Fibroblast of lung (primary cell): Measurements from ENCODE around the gene BCL2. TPM values are rescaled to one million over a fixed set of nuclear protein-coding genes. Genes with fewer than 3 reads are reported as not detected.

ENCODE experiments used
- DNase-seq, 2 donors: peaks; one replicate each; pipeline versions ENCODE4 v3.0.0 to v3.0.0-alpha.2; 2010; ENCODE audit warnings: low read depth in 2 of 2
- H2AFZ ChIP-seq: 2 replicates; pipeline ENCODE4 v1.5.1; 2012; ENCODE audit warnings: low read length, control low read depth, inconsistent platforms
- H3K27ac ChIP-seq: 2 replicates; pipeline ENCODE4 v1.5.1; 2011; ENCODE audit warnings: low read length, control low read depth; ENCODE audit not compliant: insufficient read depth
- H3K27me3 ChIP-seq: 2 replicates; pipeline ENCODE4 v1.5.1; 2011; ENCODE audit warnings: mild to moderate bottlenecking, low read length; ENCODE audit not compliant: control insufficient read depth, insufficient read depth
- H3K36me3 ChIP-seq: 2 replicates; pipeline ENCODE4 v1.5.1; 2011; ENCODE audit warnings: low read length; ENCODE audit not compliant: control insufficient read depth, insufficient read depth
- H3K4me1 ChIP-seq: 2 replicates; pipeline ENCODE4 v1.5.1; 2011; ENCODE audit warnings: low read length; ENCODE audit not compliant: control insufficient read depth, insufficient read depth; ENCODE audit errors: extremely low read depth
- H3K4me2 ChIP-seq: 2 replicates; pipeline ENCODE4 v1.5.1; 2011; ENCODE audit warnings: low read length, control low read depth; ENCODE audit not compliant: insufficient read depth; ENCODE audit errors: extremely low read depth
- H3K4me3 ChIP-seq, 4 experiments: fragments of 200-600 bp in 1 of 4; sonication (generic) in 1 of 4; replicated peaks in 1 of 4; 2 replicates each; pipeline ENCODE4 v1.5.1; 2011 to 2016; ENCODE audit warnings: low read length in 4 of 4, low read depth in 3 of 4, mild to moderate bottlenecking in 3 of 4, control low read depth in 2 of 4, inconsistent platforms in 1 of 4, mixed read lengths in 1 of 4; ENCODE audit not compliant: insufficient read depth in 1 of 4; ENCODE audit errors: control extremely low read depth in 1 of 4
- H3K79me2 ChIP-seq: 2 replicates; pipeline ENCODE4 v1.5.1; 2012; ENCODE audit warnings: mild to moderate bottlenecking, low read length, inconsistent platforms; ENCODE audit not compliant: control insufficient read depth, insufficient read depth
- H3K9ac ChIP-seq: 2 replicates; pipeline ENCODE4 v1.5.1; 2011; ENCODE audit warnings: mild to moderate bottlenecking, low read length, control low read depth; ENCODE audit not compliant: insufficient read depth
- H3K9me3 ChIP-seq: 2 replicates; pipeline ENCODE4 v1.5.1; 2012; ENCODE audit warnings: low read depth, low read length; ENCODE audit not compliant: control insufficient read depth, insufficient read depth
- H4K20me1 ChIP-seq: 2 replicates; pipeline ENCODE4 v1.5.1; 2011; ENCODE audit warnings: low read length; ENCODE audit not compliant: control insufficient read depth, insufficient read depth; ENCODE audit errors: extremely low read depth
- EZH2 ChIP-seq: IDR thresholded peaks from 2 replicates; pipeline ENCODE4 v1.5.1; 2012; ENCODE audit warnings: low read length, control low read depth, mild to moderate bottlenecking; ENCODE audit errors: missing control alignments
- polyA plus RNA-seq, 2 donors: library from polyadenylated mRNA; depleted of rRNA in 1 of 2; stranded (reverse) in 1 of 2; unstranded in 1 of 2; fragments of >200 nt; gene quantifications; 2 replicates each; pipeline ENCODE4 v1.2.1, GENCODE V29; 2011 to 2012; ENCODE audit warnings: missing spikeins in 1 of 2
- total RNA-seq: library from RNA; depleted of rRNA; stranded (reverse); fragments of >200 nt; gene quantifications from 2 replicates; pipeline ENCODE4 v1.2.1, GENCODE V29; 2014
- TF ChIP-seq, protein P1 (sequence below), 2 donors: IDR thresholded peaks in 1 of 2; conservative IDR thresholded peaks in 1 of 2; 1 replicate in 1 of 2; 2 replicates in 1 of 2; pipeline ENCODE4 v1.5.1; 2011 to 2012; ENCODE audit warnings: low read length in 2 of 2, control low read depth in 1 of 2, inconsistent platforms in 1 of 2, low read depth in 1 of 2, mild to moderate bottlenecking in 1 of 2

BCL2 gene
- total and polyA plus RNA-seq, 2 donors (not counting 1 experiment from before 2014, with no cell fraction given), result 1.5 to 3.6 TPM

DNA sequence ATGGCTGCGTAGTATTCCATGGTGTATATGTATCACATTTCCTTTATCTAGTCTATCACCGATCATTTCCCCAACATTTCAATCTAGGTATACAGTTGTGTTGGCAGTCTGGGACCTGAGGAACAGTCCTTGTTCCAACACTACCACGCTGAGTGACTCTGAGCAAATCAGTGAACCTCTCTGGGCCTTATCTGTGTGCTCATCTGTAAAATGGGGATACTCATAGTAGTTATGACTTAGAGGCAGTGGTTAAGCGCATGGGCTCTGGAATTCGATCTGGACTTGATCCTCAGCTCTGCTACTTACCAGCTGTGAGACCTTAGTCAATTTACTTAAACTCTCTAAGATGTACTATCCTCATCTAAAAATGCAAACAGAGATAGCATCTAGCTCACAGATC, 85.1 kb downstream of the BCL2 start:
- TF ChIP-seq EZH2, result no peak
- TF ChIP-seq, protein P1, sequence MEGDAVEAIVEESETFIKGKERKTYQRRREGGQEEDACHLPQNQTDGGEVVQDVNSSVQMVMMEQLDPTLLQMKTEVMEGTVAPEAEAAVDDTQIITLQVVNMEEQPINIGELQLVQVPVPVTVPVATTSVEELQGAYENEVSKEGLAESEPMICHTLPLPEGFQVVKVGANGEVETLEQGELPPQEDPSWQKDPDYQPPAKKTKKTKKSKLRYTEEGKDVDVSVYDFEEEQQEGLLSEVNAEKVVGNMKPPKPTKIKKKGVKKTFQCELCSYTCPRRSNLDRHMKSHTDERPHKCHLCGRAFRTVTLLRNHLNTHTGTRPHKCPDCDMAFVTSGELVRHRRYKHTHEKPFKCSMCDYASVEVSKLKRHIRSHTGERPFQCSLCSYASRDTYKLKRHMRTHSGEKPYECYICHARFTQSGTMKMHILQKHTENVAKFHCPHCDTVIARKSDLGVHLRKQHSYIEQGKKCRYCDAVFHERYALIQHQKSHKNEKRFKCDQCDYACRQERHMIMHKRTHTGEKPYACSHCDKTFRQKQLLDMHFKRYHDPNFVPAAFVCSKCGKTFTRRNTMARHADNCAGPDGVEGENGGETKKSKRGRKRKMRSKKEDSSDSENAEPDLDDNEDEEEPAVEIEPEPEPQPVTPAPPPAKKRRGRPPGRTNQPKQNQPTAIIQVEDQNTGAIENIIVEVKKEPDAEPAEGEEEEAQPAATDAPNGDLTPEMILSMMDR (conservative IDR thresholded peaks at IDR 0.05 in 1 of 2, IDR thresholded peaks at IDR 0.05 in 1 of 2; ENCODE audit: low read depth in 1 of 2, low read length in 2 of 2), result no peak
- no peaks in the 10 kb centered on the region for H4K20me1 ChIP-seq
- H3K9ac ChIP-seq, result no peak overlapping the region
- no peak overlapping the region for H2AFZ ChIP-seq
- no peaks in the 10 kb centered on the region for H3K9me3 ChIP-seq
- no peak for DNase-seq
- peaks cover 9% of the 10 kb centered on the region for H3K4me1 ChIP-seq
- no peak overlapping the region for H3K27ac ChIP-seq
- no peak overlapping the region for H3K4me3 ChIP-seq
- H3K4me2 ChIP-seq, result no peak overlapping the region
- no peaks in the 10 kb centered on the region for H3K79me2 ChIP-seq
- H3K27me3 ChIP-seq, result no peaks in the 10 kb centered on the region
- no peaks in the 10 kb centered on the region for H3K36me3 ChIP-seq

DNA sequence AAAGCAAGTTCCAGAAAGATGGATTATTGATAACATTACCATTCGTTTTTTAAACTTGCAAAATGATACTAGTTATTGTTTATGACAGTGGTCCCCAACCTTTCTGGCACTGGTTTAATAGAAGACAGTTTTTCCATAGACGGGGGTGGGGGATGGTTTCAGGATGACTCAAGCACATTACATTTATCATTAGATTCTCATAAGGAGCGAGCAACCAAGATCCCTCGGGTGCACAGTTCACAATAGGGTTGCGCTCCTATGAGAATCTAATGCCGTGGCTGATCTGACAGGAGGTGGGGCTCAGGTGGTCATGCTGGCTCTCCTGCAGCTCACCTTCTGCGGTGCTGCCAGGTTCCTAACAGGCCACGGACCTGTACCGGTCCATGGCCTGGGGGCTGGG, 86.2 kb downstream of the BCL2 start:
- TF ChIP-seq, protein P1 (conservative IDR thresholded peaks at IDR 0.05 in 1 of 2, IDR thresholded peaks at IDR 0.05 in 1 of 2; ENCODE audit: low read depth in 1 of 2, low read length in 2 of 2), result no peak
- TF ChIP-seq EZH2, result no peak
- no peak overlapping the region for H3K9ac ChIP-seq
- H4K20me1 ChIP-seq, result no peaks in the 10 kb centered on the region
- H3K9me3 ChIP-seq, result no peaks in the 10 kb centered on the region
- no peaks in the 10 kb centered on the region for H3K79me2 ChIP-seq
- H3K4me3 ChIP-seq, result no peak overlapping the region
- H3K27me3 ChIP-seq, result no peaks in the 10 kb centered on the region
- H2AFZ ChIP-seq, result no peak overlapping the region
- peaks cover 6% of the 10 kb centered on the region for H3K4me1 ChIP-seq
- DNase-seq, result no peak
- H3K36me3 ChIP-seq, result no peaks in the 10 kb centered on the region
- no peak overlapping the region for H3K27ac ChIP-seq
- H3K4me2 ChIP-seq, result no peak overlapping the region

DNA sequence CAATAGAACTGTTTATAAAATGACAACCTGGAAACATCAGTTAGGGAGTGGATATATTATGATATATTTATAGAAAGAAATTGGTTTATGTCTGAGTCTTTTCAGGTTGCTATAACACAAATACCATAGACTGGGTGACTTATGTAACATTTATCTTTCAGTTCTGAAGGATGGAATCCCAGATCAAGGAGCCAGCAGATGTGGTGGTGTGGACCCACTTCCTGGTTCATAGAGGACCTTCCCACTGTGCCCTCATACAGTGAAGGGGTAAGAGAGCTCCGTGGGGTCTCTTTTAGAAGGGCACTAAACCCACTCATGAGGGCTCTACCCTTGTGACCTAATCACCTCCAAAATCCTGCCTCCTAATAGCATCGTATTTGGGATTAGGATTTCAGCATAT, 86.7 kb downstream of the BCL2 start:
- Histone ChIP-seq H3K27me3 (no peaks in the 10 kb centered on the region), H3K9ac (no peak overlapping the region), H3K27ac (no peak overlapping the region), H3K79me2 (no peaks in the 10 kb centered on the region), H3K4me3 (no peak overlapping the region), H2AFZ (no peak overlapping the region), H4K20me1 (no peaks in the 10 kb centered on the region), H3K4me2 (no peak overlapping the region), H3K36me3 (no peaks in the 10 kb centered on the region), H3K4me1 (peaks cover 6% of the 10 kb centered on the region), H3K9me3 (no peaks in the 10 kb centered on the region)
- DNase-seq, result no peak
- no peak for TF ChIP-seq EZH2
- TF ChIP-seq, protein P1 (conservative IDR thresholded peaks at IDR 0.05 in 1 of 2, IDR thresholded peaks at IDR 0.05 in 1 of 2; ENCODE audit: low read depth in 1 of 2, low read length in 2 of 2), result no peak
